ENCODE results near the gene USP11.

DNA sequence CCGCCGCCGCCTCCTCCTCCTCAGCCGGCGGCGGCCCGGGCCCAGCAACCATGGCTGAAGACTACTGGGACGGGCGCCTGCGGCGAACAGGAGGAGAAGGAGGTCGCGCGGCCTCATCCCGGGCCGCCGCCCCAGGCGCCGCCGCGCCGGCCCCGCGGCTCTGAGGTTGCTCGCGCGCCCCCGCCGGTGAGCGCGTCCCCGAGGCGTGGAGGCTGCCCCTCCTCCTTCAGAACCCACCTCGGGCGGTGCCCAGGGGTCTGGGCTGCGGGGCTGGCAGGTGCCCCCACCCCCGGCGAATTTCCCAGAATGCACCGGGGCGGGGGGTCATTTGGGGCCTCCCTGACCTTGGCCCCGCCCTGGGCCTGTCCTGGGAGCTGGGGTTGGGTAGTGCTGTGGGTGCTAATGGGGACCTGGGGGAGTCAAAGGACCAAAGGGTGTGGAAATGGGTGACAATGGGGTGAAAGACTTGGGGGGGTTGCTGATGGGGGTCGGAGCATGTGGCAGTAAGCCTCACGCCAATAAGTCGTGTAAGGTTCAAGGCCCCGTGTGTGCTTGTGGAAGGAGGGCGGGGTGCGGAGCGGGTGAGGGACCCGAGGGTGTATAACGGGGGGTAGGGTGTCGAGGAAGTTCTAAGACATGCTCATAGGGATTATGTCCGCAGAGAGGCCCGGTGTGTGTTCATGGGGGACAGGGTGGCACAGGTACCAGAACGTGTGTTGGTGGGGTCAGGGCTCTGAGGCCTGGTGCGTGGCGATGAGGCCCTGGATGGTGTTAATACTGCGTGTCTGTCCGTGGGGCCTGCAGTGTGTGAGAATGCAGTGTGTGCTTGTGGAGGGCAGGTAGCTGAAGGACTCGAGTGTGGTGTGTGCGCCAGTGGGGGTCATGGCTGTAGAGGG lies 13.6 kb upstream of the USP11 start:
- TF ChIP-seq GATA2 (IDR thresholded peaks at IDR 0.05; ENCODE audit: low read depth, low read length) = no peak
- no peak for TF ChIP-seq GATA3 (IDR thresholded peaks at IDR 0.05; ENCODE audit: low read depth, low read length)
